ENCODE results near the gene SFMBT1.

- TF ChIP-seq EZH2 (IDR thresholded peaks at IDR 0.05) (no peak), YY1 (IDR thresholded peaks at IDR 0.05; ENCODE audit: extremely low read depth, insufficient replicate concordance, low read depth, low read length) (no peak), SRF (IDR thresholded peaks at IDR 0.05; ENCODE audit: low read depth) (no peak), POLR2A (IDR thresholded peaks at IDR 0.05; ENCODE audit: borderline replicate concordance, extremely low read depth, insufficient read depth, insufficient read length) (no peak), MAX (IDR thresholded peaks at IDR 0.05) (no peak), RAD21 (IDR thresholded peaks at IDR 0.05; ENCODE audit: low read depth) (no peak), SP1 (IDR thresholded peaks at IDR 0.05; ENCODE audit: low read depth) (no peak), CTCF (IDR thresholded peaks at IDR 0.05 in 2 of 3, conservative IDR thresholded peaks at IDR 0.05 in 1 of 3; ENCODE audit: borderline replicate concordance in 1 of 3, insufficient read depth in 1 of 3, low read depth in 2 of 3, low read length in 2 of 3) (no peak), EGR1 (IDR thresholded peaks at IDR 0.05; ENCODE audit: low read depth) (no peak), REST (IDR thresholded peaks at IDR 0.05; ENCODE audit: low read depth) (no peak), CEBPB (IDR thresholded peaks at IDR 0.05; ENCODE audit: low read depth) (no peak)
Observed at GRCh38 chr3:53011324-53011723, 34.5 kb downstream of the SFMBT1 start.
